ENCODE data around the gene MMRN1.

DNA sequence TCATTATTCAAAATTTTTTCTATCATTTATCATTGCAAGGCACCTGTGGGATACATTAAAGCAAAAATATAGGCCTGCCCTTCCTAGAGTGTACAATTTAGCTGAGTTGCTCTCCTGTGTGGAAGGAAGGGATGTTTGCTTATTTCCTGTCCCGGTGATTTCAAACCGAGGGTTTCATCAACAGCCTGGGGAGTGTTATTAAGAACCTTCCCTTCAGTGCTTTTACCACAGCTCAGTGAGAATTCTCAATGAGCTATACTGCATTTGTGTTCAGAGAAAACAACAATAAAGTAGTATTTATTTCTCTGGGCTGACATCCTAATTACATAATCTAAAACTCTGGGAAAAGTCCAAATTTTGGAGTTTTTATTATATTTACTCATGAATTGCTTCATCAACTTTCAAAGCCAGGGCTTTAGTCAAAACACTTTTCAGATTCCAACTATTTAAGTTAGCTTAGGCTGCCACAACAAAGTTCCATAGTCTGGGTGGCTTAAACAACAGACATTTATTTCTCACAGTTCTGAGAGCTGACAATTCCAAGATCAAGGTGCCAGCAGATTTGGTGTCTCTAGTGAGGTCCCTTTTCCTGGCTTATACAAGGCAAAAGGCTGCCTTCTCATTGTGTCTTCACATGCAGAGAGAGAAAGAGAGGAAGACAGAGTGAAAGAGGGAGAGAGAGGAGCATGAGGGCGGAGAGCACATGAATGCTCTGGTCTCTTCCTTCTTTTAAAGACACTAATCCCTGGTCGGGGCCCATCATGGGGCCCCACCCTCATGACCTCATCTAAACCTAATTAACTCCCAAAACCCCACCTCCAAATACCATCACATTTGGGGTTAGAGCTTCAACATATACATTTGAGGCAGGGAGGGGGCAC is 62.6 kb downstream of the MMRN1 start:
- TF ChIP-seq, protein P1, sequence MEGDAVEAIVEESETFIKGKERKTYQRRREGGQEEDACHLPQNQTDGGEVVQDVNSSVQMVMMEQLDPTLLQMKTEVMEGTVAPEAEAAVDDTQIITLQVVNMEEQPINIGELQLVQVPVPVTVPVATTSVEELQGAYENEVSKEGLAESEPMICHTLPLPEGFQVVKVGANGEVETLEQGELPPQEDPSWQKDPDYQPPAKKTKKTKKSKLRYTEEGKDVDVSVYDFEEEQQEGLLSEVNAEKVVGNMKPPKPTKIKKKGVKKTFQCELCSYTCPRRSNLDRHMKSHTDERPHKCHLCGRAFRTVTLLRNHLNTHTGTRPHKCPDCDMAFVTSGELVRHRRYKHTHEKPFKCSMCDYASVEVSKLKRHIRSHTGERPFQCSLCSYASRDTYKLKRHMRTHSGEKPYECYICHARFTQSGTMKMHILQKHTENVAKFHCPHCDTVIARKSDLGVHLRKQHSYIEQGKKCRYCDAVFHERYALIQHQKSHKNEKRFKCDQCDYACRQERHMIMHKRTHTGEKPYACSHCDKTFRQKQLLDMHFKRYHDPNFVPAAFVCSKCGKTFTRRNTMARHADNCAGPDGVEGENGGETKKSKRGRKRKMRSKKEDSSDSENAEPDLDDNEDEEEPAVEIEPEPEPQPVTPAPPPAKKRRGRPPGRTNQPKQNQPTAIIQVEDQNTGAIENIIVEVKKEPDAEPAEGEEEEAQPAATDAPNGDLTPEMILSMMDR (IDR thresholded peaks at IDR 0.05), result no peak
- TF ChIP-seq POLR2A (IDR thresholded peaks at IDR 0.05) (no peak), POLR2AphosphoS5 (IDR thresholded peaks at IDR 0.05) (no peak), EP300 (IDR thresholded peaks at IDR 0.05; ENCODE audit: low read depth) (no peak)

Data from transverse colon (tissue), 4 donors.